Activated CD4-positive, alpha-beta T cell treated with anti-CD3 and anti-CD28 coated beads for 48 hours (primary cell): ENCODE results near the gene PLEKHH2.
A peak's percentile ranks its signal among the peaks of the same experiment; 100 is the strongest.
"Not testable (repeated sequence)": the region's sequence is repeated elsewhere in the genome, so short reads cannot be mapped to it uniquely, and the experiment has no call there.

ENCODE experiments used
- DNase-seq: peaks from one replicate; pipeline ENCODE4 v3.0.0-alpha.2; 2020

The PLEKHH2 gene

GRCh38 chr2:43724728-43725526, 87.9 kb downstream of the PLEKHH2 start:
- DNase-seq, result no peak

- no peak for DNase-seq
Measured at GRCh38 chr2:43725711-43726246, 88.7 kb downstream of the PLEKHH2 start.

GRCh38 chr2:43726961-43727633, 90.0 kb downstream of the PLEKHH2 start:
- DNase-seq, result not testable (repeated sequence)

- no peak for DNase-seq
Measured at GRCh38 chr2:43727634-43728014, 90.6 kb downstream of the PLEKHH2 start.

- no peak for DNase-seq
Measured at GRCh38 chr2:43729491-43730174, 92.6 kb downstream of the PLEKHH2 start.

- no peak for DNase-seq
Measured at GRCh38 chr2:43731211-43731610, 94.2 kb downstream of the PLEKHH2 start.

- DNase-seq, result no peak
Measured at GRCh38 chr2:43736637-43737036, 99.6 kb downstream of the PLEKHH2 start.

- DNase-seq, result no peak
Measured at GRCh38 chr2:43737097-43737854, 100.2 kb downstream of the PLEKHH2 start.

- no peak for DNase-seq
Measured at GRCh38 chr2:43737855-43738254, 100.8 kb downstream of the PLEKHH2 start.

- no peak for DNase-seq
Measured at GRCh38 chr2:43738257-43738656, 101.2 kb downstream of the PLEKHH2 start.

GRCh38 chr2:43743706-43744105, 106.6 kb downstream of the PLEKHH2 start:
- no peak for DNase-seq

- no peak for DNase-seq
Measured at GRCh38 chr2:43745457-43745856, 108.4 kb downstream of the PLEKHH2 start.

GRCh38 chr2:43748333-43748732, 111.3 kb downstream of the PLEKHH2 start:
- DNase-seq, result peak; percentile 60

GRCh38 chr2:43749583-43749982, 112.5 kb downstream of the PLEKHH2 start:
- DNase-seq, result no peak

- no peak for DNase-seq
Measured at GRCh38 chr2:43751476-43751990, 114.5 kb downstream of the PLEKHH2 start.

- DNase-seq, result no peak
Measured at GRCh38 chr2:43752302-43752701, 115.2 kb downstream of the PLEKHH2 start.

- no peak for DNase-seq
Measured at GRCh38 chr2:43754180-43754579, 117.1 kb downstream of the PLEKHH2 start.

GRCh38 chr2:43758739-43759138, 121.7 kb downstream of the PLEKHH2 start:
- DNase-seq, result no peak

- DNase-seq, result no peak
Measured at GRCh38 chr2:43759195-43759594, 122.1 kb downstream of the PLEKHH2 start.

GRCh38 chr2:43762286-43762685, 125.2 kb downstream of the PLEKHH2 start:
- no peak for DNase-seq

- DNase-seq, result no peak
Measured at GRCh38 chr2:43763091-43763490, 126.0 kb downstream of the PLEKHH2 start.

GRCh38 chr2:43764086-43764705, 127.1 kb downstream of the PLEKHH2 start:
- DNase-seq, result no peak
